Parathyroid adenoma (tissue), 2 donors: ENCODE results near the gene NXT1.

Experiments
- H2AFZ ChIP-seq: fragments of 300-600 bp; sonication (generic); one replicate; pipeline ENCODE4 v1.7.0; 2017; ENCODE audit warnings: antibody characterized with exemption, mild to moderate bottlenecking
- H3K27ac ChIP-seq: fragments of 300-600 bp; sonication (generic); one replicate; pipeline ENCODE4 v1.7.0; 2017
- H3K27me3 ChIP-seq: fragments of 300-600 bp; sonication (generic); one replicate; pipeline ENCODE4 v1.7.0; 2017; ENCODE audit warnings: low read length; ENCODE audit not compliant: control insufficient read depth, insufficient read depth
- H3K36me3 ChIP-seq: fragments of 300-600 bp; sonication (generic); one replicate; pipeline ENCODE4 v1.7.0; 2017; ENCODE audit warnings: low read length; ENCODE audit not compliant: control insufficient read depth, insufficient read depth
- H3K4me1 ChIP-seq: fragments of 300-600 bp; sonication (generic); one replicate; pipeline ENCODE4 v1.7.0; 2017; ENCODE audit warnings: control low read depth
- H3K4me2 ChIP-seq: fragments of 300-600 bp; sonication (generic); one replicate; pipeline ENCODE4 v1.7.0; 2017; ENCODE audit warnings: low read length
- H3K4me3 ChIP-seq: fragments of 300-600 bp; sonication (generic); one replicate; pipeline ENCODE4 v1.7.0; 2017; ENCODE audit warnings: low read depth, low read length
- H3K79me2 ChIP-seq: fragments of 300-600 bp; sonication (generic); one replicate; pipeline ENCODE4 v1.7.0; 2017; ENCODE audit warnings: control low read depth
- H3K9ac ChIP-seq: fragments of 300-600 bp; sonication (generic); one replicate; pipeline ENCODE4 v1.7.0; 2017; ENCODE audit warnings: mild to moderate bottlenecking
- H3K9me3 ChIP-seq: fragments of 300-600 bp; sonication (generic); one replicate; pipeline ENCODE4 v1.7.0; 2017; ENCODE audit warnings: low read length; ENCODE audit not compliant: control insufficient read depth
- CTCF ChIP-seq: fragments of 300-600 bp; sonication (generic); IDR thresholded peaks from one replicate; pipeline ENCODE4 v1.7.0; 2017; ENCODE audit warnings: antibody characterized with exemption, mild to moderate bottlenecking
- donor health status: primary hyperparathyroidism.

NXT1 gene

GRCh38 chr20:23325107-23325506, 25.5 kb upstream of the NXT1 start:
- H3K9me3 ChIP-seq = no peaks in the 10 kb centered on the region
- no peak overlapping the region for H3K4me3 ChIP-seq
- no peak for TF ChIP-seq CTCF
- no peak overlapping the region for H3K27ac ChIP-seq
- H3K27me3 ChIP-seq = no peaks in the 10 kb centered on the region
- no peak overlapping the region for H2AFZ ChIP-seq
- H3K79me2 ChIP-seq = no peaks in the 10 kb centered on the region
- H3K9ac ChIP-seq = no peak overlapping the region
- H3K4me1 ChIP-seq = no peaks in the 10 kb centered on the region
- H3K36me3 ChIP-seq = no peaks in the 10 kb centered on the region
- no peak overlapping the region for H3K4me2 ChIP-seq

GRCh38 chr20:23326774-23327173, 23.8 kb upstream of the NXT1 start:
- Histone ChIP-seq H3K9ac (no peak overlapping the region), H3K27me3 (no peaks in the 10 kb centered on the region), H3K4me1 (no peaks in the 10 kb centered on the region), H3K79me2 (no peaks in the 10 kb centered on the region), H3K9me3 (no peaks in the 10 kb centered on the region), H3K36me3 (no peaks in the 10 kb centered on the region), H3K4me3 (no peak overlapping the region), H2AFZ (no peak overlapping the region), H3K27ac (no peak overlapping the region), H3K4me2 (no peak overlapping the region)
- TF ChIP-seq CTCF = no peak

- no peak overlapping the region for H2AFZ ChIP-seq
- H3K79me2 ChIP-seq = no peaks in the 10 kb centered on the region
- no peaks in the 10 kb centered on the region for H3K4me1 ChIP-seq
- no peak overlapping the region for H3K9ac ChIP-seq
- H3K27me3 ChIP-seq = no peaks in the 10 kb centered on the region
- H3K27ac ChIP-seq = no peak overlapping the region
- H3K4me3 ChIP-seq = no peak overlapping the region
- no peaks in the 10 kb centered on the region for H3K9me3 ChIP-seq
- TF ChIP-seq CTCF = no peak
- no peak overlapping the region for H3K4me2 ChIP-seq
- H3K36me3 ChIP-seq = no peaks in the 10 kb centered on the region
These were observed 22.8 kb upstream of the NXT1 start for GRCh38 chr20:23327617-23328333.

- Histone ChIP-seq H3K79me2 (no peaks in the 10 kb centered on the region), H3K9ac (no peak overlapping the region), H3K36me3 (no peaks in the 10 kb centered on the region), H3K4me2 (no peak overlapping the region), H3K27me3 (no peaks in the 10 kb centered on the region), H3K4me3 (no peak overlapping the region), H3K4me1 (no peaks in the 10 kb centered on the region), H3K27ac (no peak overlapping the region), H3K9me3 (no peaks in the 10 kb centered on the region), H2AFZ (no peak overlapping the region)
- no peak for TF ChIP-seq CTCF
These were observed 18.9 kb upstream of the NXT1 start for GRCh38 chr20:23331450-23332350.
